ENCODE data around the gene CDO1. TPM values are rescaled to one million over a fixed set of nuclear protein-coding genes. Genes with fewer than 3 reads are reported as not detected.
A peak's percentile ranks its signal among the peaks of the same experiment; 100 is the strongest.

CDO1 gene
- total RNA-seq, 4 donors from 2014 or later, result 2.5 to 26.0 (median 16.8) TPM

DNA sequence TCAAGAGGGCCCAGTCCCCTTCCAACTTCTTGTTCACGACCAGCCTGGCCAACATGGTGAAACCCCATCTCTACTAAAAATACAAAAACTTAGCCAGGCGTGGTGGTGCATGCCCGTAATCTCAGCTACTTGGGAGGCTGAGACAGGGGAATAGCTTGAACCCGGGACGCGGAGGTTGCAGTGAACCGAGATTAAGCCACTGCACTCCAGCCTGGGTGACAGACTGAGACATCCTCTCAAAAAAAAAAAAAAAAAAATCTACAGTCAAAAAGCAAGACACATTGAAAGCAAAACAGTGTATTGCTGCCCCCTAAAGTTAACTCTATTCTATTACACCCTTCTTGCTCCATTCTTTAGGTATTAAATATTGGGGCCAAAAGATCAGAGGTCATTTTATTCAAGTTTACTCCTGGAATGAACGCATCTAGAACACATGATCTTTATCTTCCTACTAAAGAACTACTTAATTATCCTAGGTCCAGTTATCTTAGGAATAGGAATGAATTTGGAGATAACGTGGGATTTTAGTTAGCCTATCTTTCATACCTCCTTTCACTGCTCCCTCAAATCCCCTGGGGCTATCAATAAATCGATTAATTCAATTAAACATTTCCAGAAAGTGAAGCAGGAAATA, 22.5 kb upstream of the CDO1 start:
- H3K9me3 ChIP-seq, result no peaks in the 10 kb centered on the region
- 40% methylated on average over 10 of the region's 10 CpGs for WGBS
- no peak for DNase-seq (ENCODE audit: extremely low spot score)
- intact Hi-C loops (cut with DNase I), result loop anchor here (2.0 to 10.0 kb wide), 2 partner anchors 204 to 534 kb away; no protein-coding TSS in a partner anchor
- peak overlapping the region in 2 of 4 donors; percentile 16 to 21 for H3K27ac ChIP-seq (replicated peaks in 1 of 4)
- no peak for TF ChIP-seq POLR2A (IDR thresholded peaks at IDR 0.05; ENCODE audit: low read depth)
- TF ChIP-seq, protein P1, sequence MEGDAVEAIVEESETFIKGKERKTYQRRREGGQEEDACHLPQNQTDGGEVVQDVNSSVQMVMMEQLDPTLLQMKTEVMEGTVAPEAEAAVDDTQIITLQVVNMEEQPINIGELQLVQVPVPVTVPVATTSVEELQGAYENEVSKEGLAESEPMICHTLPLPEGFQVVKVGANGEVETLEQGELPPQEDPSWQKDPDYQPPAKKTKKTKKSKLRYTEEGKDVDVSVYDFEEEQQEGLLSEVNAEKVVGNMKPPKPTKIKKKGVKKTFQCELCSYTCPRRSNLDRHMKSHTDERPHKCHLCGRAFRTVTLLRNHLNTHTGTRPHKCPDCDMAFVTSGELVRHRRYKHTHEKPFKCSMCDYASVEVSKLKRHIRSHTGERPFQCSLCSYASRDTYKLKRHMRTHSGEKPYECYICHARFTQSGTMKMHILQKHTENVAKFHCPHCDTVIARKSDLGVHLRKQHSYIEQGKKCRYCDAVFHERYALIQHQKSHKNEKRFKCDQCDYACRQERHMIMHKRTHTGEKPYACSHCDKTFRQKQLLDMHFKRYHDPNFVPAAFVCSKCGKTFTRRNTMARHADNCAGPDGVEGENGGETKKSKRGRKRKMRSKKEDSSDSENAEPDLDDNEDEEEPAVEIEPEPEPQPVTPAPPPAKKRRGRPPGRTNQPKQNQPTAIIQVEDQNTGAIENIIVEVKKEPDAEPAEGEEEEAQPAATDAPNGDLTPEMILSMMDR (IDR thresholded peaks at IDR 0.05), result peak; percentile 48 to 63 (median 60)
- TF ChIP-seq POLR2AphosphoS5 (IDR thresholded peaks at IDR 0.05), result no peak
- no peak for TF ChIP-seq EP300 (IDR thresholded peaks at IDR 0.05)
- peaks cover 25 to 36% (median 31%) of the 10 kb centered on the region in 4 donors for H3K36me3 ChIP-seq
- peaks cover 34 to 53% (median 47%) of the 10 kb centered on the region in 4 donors for H3K4me1 ChIP-seq
- H3K27me3 ChIP-seq, result no peaks in the 10 kb centered on the region
- peak overlapping the region in 3 of 4 donors; percentile 2 to 95 (median 91) for H3K4me3 ChIP-seq

DNA sequence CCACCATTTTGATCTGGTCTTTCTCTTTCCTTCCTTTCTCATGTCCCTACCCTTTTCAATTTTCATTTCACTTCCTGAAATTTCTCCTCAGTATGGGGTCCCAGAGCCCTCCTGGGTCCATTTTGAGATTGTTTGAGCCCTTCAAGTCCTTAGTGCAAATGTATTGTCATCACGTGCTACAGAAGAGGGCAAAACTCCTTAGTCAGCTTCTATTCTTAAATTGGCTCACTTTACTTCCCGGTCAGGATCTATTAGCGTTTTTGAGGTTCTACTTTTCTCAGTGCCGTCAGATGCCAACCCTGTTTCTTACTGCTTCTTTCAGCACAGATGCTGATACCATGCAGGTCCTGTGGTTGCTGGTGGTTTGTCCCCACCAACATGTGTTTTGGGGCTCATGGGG, 19.0 kb upstream of the CDO1 start:
- H3K36me3 ChIP-seq, result peaks cover 31 to 65% (median 49%) of the 10 kb centered on the region in 4 donors
- no peaks in the 10 kb centered on the region for H3K27me3 ChIP-seq
- H3K27ac ChIP-seq (replicated peaks in 1 of 4), result no peak overlapping the region
- DNase-seq (ENCODE audit: extremely low spot score), result no peak
- no peaks in the 10 kb centered on the region for H3K9me3 ChIP-seq
- H3K4me3 ChIP-seq, result no peak overlapping the region
- 91% methylated on average over 4 of the region's 4 CpGs for WGBS
- intact Hi-C loops (cut with DNase I), result loop anchor here (10.0 kb wide), 1 partner anchor 531 kb away; no protein-coding TSS in a partner anchor
- TF ChIP-seq EP300 (IDR thresholded peaks at IDR 0.05) (no peak), POLR2AphosphoS5 (IDR thresholded peaks at IDR 0.05) (no peak), POLR2A (IDR thresholded peaks at IDR 0.05; ENCODE audit: low read depth) (no peak)
- TF ChIP-seq, protein P1 (IDR thresholded peaks at IDR 0.05), result no peak
- peaks cover 20 to 41% (median 34%) of the 10 kb centered on the region in 4 donors for H3K4me1 ChIP-seq

DNA sequence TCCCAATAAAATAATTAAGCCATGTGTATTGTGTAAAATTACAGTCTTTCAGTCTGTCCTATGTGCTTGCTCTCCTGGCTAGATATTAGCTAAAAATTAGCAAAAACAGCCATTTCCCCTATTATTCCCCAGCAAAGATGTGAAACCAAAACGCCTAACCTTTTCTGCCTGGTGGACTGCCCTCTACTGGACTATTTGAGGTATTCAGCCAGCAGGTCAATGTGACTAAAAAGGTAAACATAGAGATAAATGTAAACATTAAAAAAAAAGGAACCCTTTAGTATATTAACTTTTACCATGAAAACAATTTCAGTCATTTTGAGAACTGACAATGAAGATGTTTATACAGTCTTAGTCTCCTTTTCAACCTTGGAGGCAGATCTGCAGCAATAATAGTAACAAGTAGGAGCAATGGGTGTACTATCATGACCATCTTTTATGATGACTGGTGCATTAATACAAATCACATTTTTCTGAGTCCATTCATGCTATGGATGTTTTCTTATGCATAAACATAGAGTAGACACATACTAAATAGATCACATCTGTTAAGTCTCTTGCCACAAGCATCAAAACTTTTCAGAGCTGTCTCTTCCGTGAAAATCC, 14.8 kb upstream of the CDO1 start:
- 58% methylated on average over 2 of the region's 2 CpGs for WGBS

DNA sequence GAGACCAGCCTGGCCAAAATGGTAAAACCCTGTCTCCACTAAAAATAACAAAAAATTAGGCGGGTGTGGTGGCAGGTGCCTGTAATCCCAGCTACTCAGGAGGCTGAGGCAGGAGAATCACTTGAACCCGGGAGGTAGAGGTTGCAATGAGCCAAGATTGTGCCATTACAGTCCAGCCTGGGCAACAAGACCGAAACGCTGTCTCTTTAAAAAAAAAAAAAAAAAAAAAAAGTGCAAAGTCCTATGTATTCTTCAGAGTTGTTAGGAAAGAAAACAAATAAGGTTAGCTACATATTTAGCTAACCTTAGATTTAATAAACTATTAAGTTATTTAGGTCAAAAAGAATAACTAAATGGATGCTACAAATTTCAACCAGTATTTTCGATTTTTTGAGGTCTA, 13.5 kb upstream of the CDO1 start:
- DNase-seq (ENCODE audit: extremely low spot score), result no peak
- Histone ChIP-seq H3K4me3 (no peak overlapping the region), H3K4me1 (peaks cover 0 to 8% (median 3%) of the 10 kb centered on the region in 4 donors), H3K27me3 (no peaks in the 10 kb centered on the region), H3K27ac (replicated peaks in 1 of 4) (no peak overlapping the region), H3K36me3 (peaks cover 12 to 67% (median 49%) of the 10 kb centered on the region in 4 donors), H3K9me3 (no peaks in the 10 kb centered on the region)
- intact Hi-C loops (cut with DNase I), result loop anchor here (10.0 kb wide), 1 partner anchor 525 kb away; no protein-coding TSS in a partner anchor
- TF ChIP-seq EP300 (IDR thresholded peaks at IDR 0.05) (no peak), POLR2A (IDR thresholded peaks at IDR 0.05; ENCODE audit: low read depth) (no peak), POLR2AphosphoS5 (IDR thresholded peaks at IDR 0.05) (no peak)
- TF ChIP-seq, protein P1 (IDR thresholded peaks at IDR 0.05), result no peak
- 95% methylated on average over 5 of the region's 5 CpGs for WGBS

More for the DNA sequence above, 14.8 kb upstream of the CDO1 start:
- Histone ChIP-seq H3K4me3 (no peak overlapping the region), H3K9me3 (no peaks in the 10 kb centered on the region), H3K27ac (replicated peaks in 1 of 4) (no peak overlapping the region), H3K27me3 (no peaks in the 10 kb centered on the region), H3K4me1 (peaks cover 0 to 8% (median 3%) of the 10 kb centered on the region in 4 donors), H3K36me3 (peaks cover 18 to 81% (median 61%) of the 10 kb centered on the region in 4 donors)
- no peak for TF ChIP-seq EP300 (IDR thresholded peaks at IDR 0.05)
- no peak for TF ChIP-seq POLR2A (IDR thresholded peaks at IDR 0.05; ENCODE audit: low read depth)
- TF ChIP-seq, protein P1 (IDR thresholded peaks at IDR 0.05), result peak; percentile 60 to 80 (median 64)
- DNase-seq (ENCODE audit: extremely low spot score), result no peak
- intact Hi-C loops (cut with DNase I), result loop anchor here (10.0 kb wide), 1 partner anchor 526 kb away; no protein-coding TSS in a partner anchor

Data from esophagus muscularis mucosa (tissue), 4 donors.